ENCODE data around the gene TMIGD3. TPM values are rescaled to one million over a fixed set of nuclear protein-coding genes. Genes with fewer than 3 reads are reported as not detected.

TMIGD3 gene
- total RNA-seq, 1 experiment from 2014 or later, result not detected

- no peak for DNase-seq (ENCODE audit: low spot score)
These were observed 4.2 kb upstream of the TMIGD3 start for GRCh38 chr1:111507411-111508201.

- DNase-seq (ENCODE audit: low spot score), result no peak
These were observed 3.1 kb upstream of the TMIGD3 start for GRCh38 chr1:111506561-111506960.

- DNase-seq (ENCODE audit: low spot score), result no peak
These were observed 2.2 kb upstream of the TMIGD3 start for GRCh38 chr1:111505641-111506119.

GRCh38 chr1:111504097-111504496, 664 bp upstream of the TMIGD3 start:
- DNase-seq (ENCODE audit: low spot score), result no peak

GRCh38 chr1:111501645-111502044, 1.8 kb downstream of the TMIGD3 start:
- no peak for DNase-seq (ENCODE audit: low spot score)

GRCh38 chr1:111499026-111499785, 4.2 kb downstream of the TMIGD3 start:
- no peak for DNase-seq (ENCODE audit: low spot score)

- DNase-seq (ENCODE audit: low spot score), result no peak
These were observed 5.8 kb downstream of the TMIGD3 start for GRCh38 chr1:111497592-111497991.

GRCh38 chr1:111496398-111496797, 7.0 kb downstream of the TMIGD3 start:
- no peak for DNase-seq (ENCODE audit: low spot score)

GRCh38 chr1:111491070-111491469, 12.4 kb downstream of the TMIGD3 start:
- no peak for DNase-seq (ENCODE audit: low spot score)

GRCh38 chr1:111490220-111490619, 13.2 kb downstream of the TMIGD3 start:
- DNase-seq (ENCODE audit: low spot score), result no peak

GRCh38 chr1:111489604-111490003, 13.8 kb downstream of the TMIGD3 start:
- DNase-seq (ENCODE audit: low spot score), result no peak

GRCh38 chr1:111488669-111489068, 14.8 kb downstream of the TMIGD3 start:
- DNase-seq (ENCODE audit: low spot score), result no peak

GRCh38 chr1:111487133-111487532, 16.3 kb downstream of the TMIGD3 start:
- no peak for DNase-seq (ENCODE audit: low spot score)

GRCh38 chr1:111486431-111486830, 17.0 kb downstream of the TMIGD3 start:
- DNase-seq (ENCODE audit: low spot score), result no peak

- DNase-seq (ENCODE audit: low spot score), result no peak
These were observed 18.9 kb downstream of the TMIGD3 start for GRCh38 chr1:111484391-111485026.

GRCh38 chr1:111483876-111484275, 19.6 kb downstream of the TMIGD3 start:
- no peak for DNase-seq (ENCODE audit: low spot score)

- DNase-seq (ENCODE audit: low spot score), result no peak
These were observed 20.3 kb downstream of the TMIGD3 start for GRCh38 chr1:111483166-111483565.

- DNase-seq (ENCODE audit: low spot score), result peak; percentile 79
These were observed 21.8 kb downstream of the TMIGD3 start for GRCh38 chr1:111481387-111482221.

- DNase-seq (ENCODE audit: low spot score), result no peak
These were observed 22.8 kb downstream of the TMIGD3 start for GRCh38 chr1:111480674-111481073.

GRCh38 chr1:111476761-111477309, 26.6 kb downstream of the TMIGD3 start:
- DNase-seq (ENCODE audit: low spot score), result no peak

GRCh38 chr1:111476214-111476613, 27.2 kb downstream of the TMIGD3 start:
- DNase-seq (ENCODE audit: low spot score), result no peak

Data from HT-29 (cell line).